ENCODE data around the gene PANX1.

The PANX1 gene

GRCh38 chr11:94128746-94129511, at the start of gene PANX1:
PANX1 (plus strand) TSS chr11:94128841; CDS start chr11:94129313, 472 bp downstream.
- Histone ChIP-seq H4K20me1 (ENCODE audit: control insufficient read depth, insufficient read depth, low read depth, low read length) (no peaks in the 10 kb centered on the region), H3K27ac (ENCODE audit: low read depth, low read length) (peak within 1 kb of the TSS; percentile 35)

GRCh38 chr11:94084164-94084563, 44.5 kb upstream of the PANX1 start:
- no peak overlapping the region for H3K4me3 ChIP-seq (ENCODE audit: low read length)
- no peaks in the 10 kb centered on the region for H3K9me2 ChIP-seq (replicated peaks; ENCODE audit: control insufficient read depth, low read length)
- no peaks in the 10 kb centered on the region for H3K4me1 ChIP-seq (ENCODE audit: control insufficient read depth, low read length)
- no peaks in the 10 kb centered on the region for H4K20me1 ChIP-seq (ENCODE audit: control insufficient read depth, insufficient read depth, low read depth, low read length)
- no peak for TF ChIP-seq CTCF (IDR thresholded peaks at IDR 0.05; ENCODE audit: low read depth, low read length, poor library complexity, severe bottlenecking)
- H3F3A ChIP-seq (ENCODE audit: control insufficient read depth, insufficient read depth), result no peaks in the 10 kb centered on the region
- H3K36me3 ChIP-seq (ENCODE audit: control insufficient read depth, low read length), result no peaks in the 10 kb centered on the region
- no peak overlapping the region for H3K4me2 ChIP-seq (ENCODE audit: low read length)
- no peak overlapping the region for H3K27ac ChIP-seq (ENCODE audit: low read depth, low read length)
- H3K79me2 ChIP-seq (ENCODE audit: control insufficient read depth, low read length), result no peaks in the 10 kb centered on the region
- no peaks in the 10 kb centered on the region for H3K9me3 ChIP-seq (ENCODE audit: control insufficient read depth, insufficient read depth, low read length)
- no peaks in the 10 kb centered on the region for H3K27me3 ChIP-seq (ENCODE audit: control insufficient read depth, low read length)

More at GRCh38 chr11:94128746-94129511, at the start of gene PANX1:
- peaks cover 50% of the 10 kb centered on the region for H3K79me2 ChIP-seq (ENCODE audit: control insufficient read depth, low read length)
- peaks cover 6% of the 10 kb centered on the region; the same call in 1 of the 2 replicates for H3K9me3 ChIP-seq (ENCODE audit: control insufficient read depth, insufficient read depth, low read length)
- no peaks in the 10 kb centered on the region for H3K36me3 ChIP-seq (ENCODE audit: control insufficient read depth, low read length)
- peak within 1 kb of the TSS; percentile 86 for H3K4me2 ChIP-seq (ENCODE audit: low read length)
- peaks cover 29% of the 10 kb centered on the region for H3K4me1 ChIP-seq (ENCODE audit: control insufficient read depth, low read length)
- no peaks in the 10 kb centered on the region for H3K9me2 ChIP-seq (replicated peaks; ENCODE audit: control insufficient read depth, low read length)
- no peak for TF ChIP-seq EZH2phosphoT487 (IDR thresholded peaks at IDR 0.05; ENCODE audit: borderline replicate concordance, low read length)
- no peak for TF ChIP-seq CTCF (IDR thresholded peaks at IDR 0.05; ENCODE audit: low read depth, low read length, poor library complexity, severe bottlenecking)
- H3K27me3 ChIP-seq (ENCODE audit: control insufficient read depth, low read length), result no peaks in the 10 kb centered on the region
- no peaks in the 10 kb centered on the region for H3F3A ChIP-seq (ENCODE audit: control insufficient read depth, insufficient read depth)
- peak within 1 kb of the TSS; percentile 95 for H3K4me3 ChIP-seq (ENCODE audit: low read length)

GRCh38 chr11:94088906-94089305, 39.7 kb upstream of the PANX1 start:
- Histone ChIP-seq H3K79me2 (ENCODE audit: control insufficient read depth, low read length) (no peaks in the 10 kb centered on the region), H3K27me3 (ENCODE audit: control insufficient read depth, low read length) (no peaks in the 10 kb centered on the region), H3K4me1 (ENCODE audit: control insufficient read depth, low read length) (no peaks in the 10 kb centered on the region), H3K9me3 (ENCODE audit: control insufficient read depth, insufficient read depth, low read length) (no peaks in the 10 kb centered on the region), H3K36me3 (ENCODE audit: control insufficient read depth, low read length) (no peaks in the 10 kb centered on the region), H3K27ac (ENCODE audit: low read depth, low read length) (no peak overlapping the region), H3K4me3 (ENCODE audit: low read length) (no peak overlapping the region), H4K20me1 (ENCODE audit: control insufficient read depth, insufficient read depth, low read depth, low read length) (no peaks in the 10 kb centered on the region), H3K4me2 (ENCODE audit: low read length) (no peak overlapping the region), H3F3A (ENCODE audit: control insufficient read depth, insufficient read depth) (no peaks in the 10 kb centered on the region), H3K9me2 (replicated peaks; ENCODE audit: control insufficient read depth, low read length) (no peaks in the 10 kb centered on the region)
- TF ChIP-seq CTCF (IDR thresholded peaks at IDR 0.05; ENCODE audit: low read depth, low read length, poor library complexity, severe bottlenecking), result no peak
- no peak for TF ChIP-seq EZH2phosphoT487 (IDR thresholded peaks at IDR 0.05; ENCODE audit: borderline replicate concordance, low read length)

All from DOHH2 (cell line).